OCI-LY7 (cell line): Measurements from ENCODE around the gene VEGFB. TPM values are rescaled to one million over a fixed set of nuclear protein-coding genes. Genes with fewer than 3 reads are reported as not detected.

Experiments
- BruUV-seq: library from RNA; stranded (reverse); fragments of 400-500 nt; replicated peaks from 2 replicates; lab custom pipeline; 2021; lab: Mats Ljungman, UMichigan
- CTCF ChIA-PET: fragments of 300-600 bp; sonication (Branson Sonifier 250); formaldehyde crosslinking; loops from one replicate; lab custom pipeline; 2022; ENCODE audit warnings: antibody characterized with exemption; ENCODE audit not compliant: unreplicated experiment; lab: Charles Lee
- POLR2A ChIA-PET: fragments of 300-600 bp; sonication (Branson Sonifier 250); formaldehyde crosslinking; loops from one replicate; lab custom pipeline; 2022; ENCODE audit warnings: antibody characterized with exemption; lab: Charles Lee
- DNase-seq: peaks from one replicate; pipeline ENCODE4 v3.0.0-alpha.2; 2015; ENCODE audit warnings: low spot score
- H2AFZ ChIP-seq: fragments of 200-600 bp; sonication (generic), shearing (Covaris generic); 2 replicates; pipeline ENCODE4 v1.6.1; 2014; ENCODE audit warnings: mild to moderate bottlenecking, antibody characterized with exemption, low read length, moderate library complexity
- H3K27ac ChIP-seq: fragments of 200-600 bp; sonication (generic); 2 replicates; pipeline ENCODE4 v1.5.1; 2014; ENCODE audit warnings: mixed run types, low read depth, mild to moderate bottlenecking, moderate library complexity, low read length, inconsistent platforms; ENCODE audit not compliant: poor library complexity, severe bottlenecking
- H3K36me3 ChIP-seq: fragments of 200-600 bp; sonication (generic); 2 replicates; pipeline ENCODE4 v1.6.1; 2014; ENCODE audit warnings: mild to moderate bottlenecking, antibody characterized with exemption, low read length, moderate library complexity, mixed read lengths; ENCODE audit not compliant: insufficient read depth
- H3K4me1 ChIP-seq: fragments of 200-600 bp; sonication (generic); 2 replicates; pipeline ENCODE4 v1.5.1; 2014; ENCODE audit warnings: mild to moderate bottlenecking, low read length; ENCODE audit not compliant: insufficient read depth, poor library complexity, severe bottlenecking
- H3K4me2 ChIP-seq: fragments of 200-600 bp; sonication (generic); 2 replicates; pipeline ENCODE4 v1.6.1; 2014; ENCODE audit warnings: mild to moderate bottlenecking, low read length
- H3K4me3 ChIP-seq: fragments of 200-600 bp; sonication (generic); 2 replicates; pipeline ENCODE4 v1.5.1; 2014; ENCODE audit warnings: mild to moderate bottlenecking, low read depth, low read length; ENCODE audit not compliant: poor library complexity, severe bottlenecking
- H3K79me2 ChIP-seq: fragments of 200-600 bp; sonication (generic); 2 replicates; pipeline ENCODE4 v1.6.1; 2016; ENCODE audit warnings: low read depth, mild to moderate bottlenecking, low read length, moderate library complexity, mixed read lengths; ENCODE audit not compliant: insufficient read depth
- H3K9me2 ChIP-seq: fragments of 200-600 bp; sonication (generic); 2 replicates; pipeline ENCODE4 v1.6.1; 2016; ENCODE audit warnings: mild to moderate bottlenecking, low read length, mixed read lengths; ENCODE audit not compliant: insufficient read depth
- H3K9me3 ChIP-seq: fragments of 200-600 bp; sonication (generic); 2 replicates; pipeline ENCODE4 v1.6.1; 2014; ENCODE audit warnings: mild to moderate bottlenecking, mixed run types, low read length, mixed read lengths
- H4K20me1 ChIP-seq: fragments of 200-600 bp; sonication (generic); 2 replicates; pipeline ENCODE4 v1.6.1; 2014; ENCODE audit warnings: mild to moderate bottlenecking, antibody characterized with exemption, low read length, moderate library complexity, mixed read lengths; ENCODE audit not compliant: insufficient read depth
- EZH2phosphoT487 ChIP-seq: fragments of 200-600 bp; sonication (generic); IDR thresholded peaks from 2 replicates; pipeline ENCODE4 v1.6.1; 2018; ENCODE audit warnings: low read depth, borderline replicate concordance, mild to moderate bottlenecking, mixed run types, antibody characterized with exemption, low read length, moderate library complexity, mixed read lengths
- intact Hi-C: fragments of 100-400 bp; cut with micrococcal nuclease; formaldehyde crosslinking; loops from one replicate; pipeline ENCODE4 v1.10.0; 2022; ENCODE audit not compliant: unreplicated experiment
- total RNA-seq, 2 experiments: library from RNA; depleted of rRNA in 1 of 2; stranded (reverse); fragments of >200 nt in 1 of 2; shearing (Covaris generic) in 1 of 2; gene quantifications; 2 replicates each; pipeline ENCODE4 v1.2.3, GENCODE V29; 2014 to 2022
- TF ChIP-seq, protein P1 (sequence below): fragments of 200-600 bp; sonication (generic); conservative IDR thresholded peaks from 2 replicates; pipeline ENCODE4 v1.5.1; 2014; ENCODE audit warnings: mild to moderate bottlenecking, antibody characterized with exemption, low read length, moderate library complexity, mixed read lengths

VEGFB gene
- total RNA-seq, 2 experiments from 2014 or later: 35.3 to 59.6 TPM

DNA sequence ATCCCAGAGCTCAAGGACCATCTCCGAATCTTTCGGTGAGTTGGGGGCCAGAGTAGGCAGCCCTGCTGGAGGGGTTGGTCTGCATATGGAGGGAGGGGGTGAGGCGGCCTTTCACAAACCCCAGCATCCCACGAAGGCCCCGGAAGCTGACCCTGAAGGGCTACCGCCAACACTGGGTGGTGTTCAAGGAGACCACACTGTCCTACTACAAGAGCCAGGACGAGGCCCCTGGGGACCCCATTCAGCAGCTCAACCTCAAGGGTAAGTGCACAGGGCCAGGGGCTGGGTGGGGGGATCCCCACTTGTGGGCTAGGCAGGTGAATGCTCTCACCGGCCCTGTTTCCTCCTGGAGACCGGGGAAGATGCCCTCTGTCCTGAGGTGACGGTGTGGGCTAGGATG lies 14.6 kb upstream of the VEGFB start:
- Histone ChIP-seq H4K20me1 (no peaks in the 10 kb centered on the region; the same call in 1 of the 2 replicates), H3K4me1 (peaks cover 4% of the 10 kb centered on the region), H3K79me2 (no peaks in the 10 kb centered on the region), H3K4me3 (no peak overlapping the region), H3K27ac (no peak overlapping the region), H2AFZ (no peak overlapping the region), H3K36me3 (peaks cover 79% of the 10 kb centered on the region), H3K4me2 (no peak overlapping the region), H3K9me2 (no peaks in the 10 kb centered on the region), H3K9me3 (no peaks in the 10 kb centered on the region)
- ChIA-PET CTCF (no interaction called here), POLR2A (no interaction called here)
- no peak for TF ChIP-seq EZH2phosphoT487
- TF ChIP-seq, protein P1, sequence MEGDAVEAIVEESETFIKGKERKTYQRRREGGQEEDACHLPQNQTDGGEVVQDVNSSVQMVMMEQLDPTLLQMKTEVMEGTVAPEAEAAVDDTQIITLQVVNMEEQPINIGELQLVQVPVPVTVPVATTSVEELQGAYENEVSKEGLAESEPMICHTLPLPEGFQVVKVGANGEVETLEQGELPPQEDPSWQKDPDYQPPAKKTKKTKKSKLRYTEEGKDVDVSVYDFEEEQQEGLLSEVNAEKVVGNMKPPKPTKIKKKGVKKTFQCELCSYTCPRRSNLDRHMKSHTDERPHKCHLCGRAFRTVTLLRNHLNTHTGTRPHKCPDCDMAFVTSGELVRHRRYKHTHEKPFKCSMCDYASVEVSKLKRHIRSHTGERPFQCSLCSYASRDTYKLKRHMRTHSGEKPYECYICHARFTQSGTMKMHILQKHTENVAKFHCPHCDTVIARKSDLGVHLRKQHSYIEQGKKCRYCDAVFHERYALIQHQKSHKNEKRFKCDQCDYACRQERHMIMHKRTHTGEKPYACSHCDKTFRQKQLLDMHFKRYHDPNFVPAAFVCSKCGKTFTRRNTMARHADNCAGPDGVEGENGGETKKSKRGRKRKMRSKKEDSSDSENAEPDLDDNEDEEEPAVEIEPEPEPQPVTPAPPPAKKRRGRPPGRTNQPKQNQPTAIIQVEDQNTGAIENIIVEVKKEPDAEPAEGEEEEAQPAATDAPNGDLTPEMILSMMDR: no peak
- DNase-seq: no peak
- intact Hi-C loops: no loop called here
- no TSS peak for BruUV-seq

DNA sequence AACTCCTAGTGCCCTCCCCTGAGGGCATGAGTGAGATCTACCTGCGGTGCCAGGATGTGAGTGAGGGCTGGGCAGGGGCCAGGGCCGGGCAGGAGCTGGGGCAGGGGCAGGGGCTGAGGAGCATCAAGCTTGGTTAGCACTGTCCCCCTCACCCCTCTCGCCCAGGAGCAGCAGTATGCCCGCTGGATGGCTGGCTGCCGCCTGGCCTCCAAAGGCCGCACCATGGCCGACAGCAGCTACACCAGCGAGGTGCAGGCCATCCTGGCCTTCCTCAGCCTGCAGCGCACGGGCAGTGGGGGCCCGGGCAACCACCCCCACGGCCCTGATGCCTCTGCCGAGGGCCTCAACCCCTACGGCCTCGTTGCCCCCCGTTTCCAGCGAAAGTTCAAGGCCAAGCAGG lies 14.1 kb upstream of the VEGFB start:
- ChIA-PET CTCF (no interaction called here), POLR2A (no interaction called here)
- peaks cover 4% of the 10 kb centered on the region for H3K4me1 ChIP-seq
- no peak for DNase-seq
- no peak overlapping the region for H3K4me3 ChIP-seq
- BruUV-seq: no TSS peak
- no peaks in the 10 kb centered on the region for H3K9me3 ChIP-seq
- H2AFZ ChIP-seq: no peak overlapping the region
- H3K36me3 ChIP-seq: peaks cover 78% of the 10 kb centered on the region
- no peaks in the 10 kb centered on the region for H3K79me2 ChIP-seq
- no peak overlapping the region for H3K4me2 ChIP-seq
- no peaks in the 10 kb centered on the region for H3K9me2 ChIP-seq
- H3K27ac ChIP-seq: no peak overlapping the region
- TF ChIP-seq, protein P1: no peak
- no peak for TF ChIP-seq EZH2phosphoT487
- intact Hi-C loops: no loop called here
- no peaks in the 10 kb centered on the region; the same call in 1 of the 2 replicates for H4K20me1 ChIP-seq

DNA sequence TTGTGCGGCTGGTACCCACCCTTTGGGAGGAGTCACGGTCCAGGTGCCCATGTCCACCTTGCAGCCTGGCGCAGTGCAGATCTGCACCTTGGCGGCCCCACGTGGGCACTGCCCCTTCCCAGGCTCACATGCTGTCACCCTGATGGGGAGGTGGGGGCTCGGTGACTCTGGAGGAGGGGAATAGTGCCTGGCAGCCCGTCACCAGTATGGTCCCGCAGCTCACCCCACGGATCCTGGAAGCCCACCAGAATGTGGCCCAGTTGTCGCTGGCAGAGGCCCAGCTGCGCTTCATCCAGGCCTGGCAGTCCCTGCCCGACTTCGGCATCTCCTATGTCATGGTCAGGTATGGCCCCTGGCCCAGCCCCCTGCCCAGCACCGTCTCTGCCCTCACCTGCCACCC lies 13.6 kb upstream of the VEGFB start:
- DNase-seq: no peak
- no peak overlapping the region for H2AFZ ChIP-seq
- H3K27ac ChIP-seq: no peak overlapping the region
- intact Hi-C loops: no loop called here
- no peaks in the 10 kb centered on the region for H3K9me3 ChIP-seq
- BruUV-seq: no TSS peak
- H3K4me3 ChIP-seq: no peak overlapping the region
- CTCF ChIA-PET: no interaction called here
- no peaks in the 10 kb centered on the region for H3K79me2 ChIP-seq
- POLR2A ChIA-PET: interaction anchor here (1.0 kb wide), 1 partner anchor 14 kb away, joined by 3 read pairs; the partner anchor contains the start of gene FERMT3
- TF ChIP-seq, protein P1: no peak
- TF ChIP-seq EZH2phosphoT487: no peak
- no peaks in the 10 kb centered on the region; the same call in 1 of the 2 replicates for H4K20me1 ChIP-seq
- H3K9me2 ChIP-seq: no peaks in the 10 kb centered on the region
- H3K4me1 ChIP-seq: peaks cover 7% of the 10 kb centered on the region
- peaks cover 73% of the 10 kb centered on the region for H3K36me3 ChIP-seq
- H3K4me2 ChIP-seq: no peak overlapping the region
